ENCODE data around the gene CNGA1. TPM values are rescaled to one million over a fixed set of nuclear protein-coding genes. Genes with fewer than 3 reads are reported as not detected.
"Not testable (repeated sequence)": the region's sequence is repeated elsewhere in the genome, so short reads cannot be mapped to it uniquely, and the experiment has no call there.

Gene CNGA1
- total RNA-seq, 1 donor from 2014 or later: 3.9 TPM

DNA sequence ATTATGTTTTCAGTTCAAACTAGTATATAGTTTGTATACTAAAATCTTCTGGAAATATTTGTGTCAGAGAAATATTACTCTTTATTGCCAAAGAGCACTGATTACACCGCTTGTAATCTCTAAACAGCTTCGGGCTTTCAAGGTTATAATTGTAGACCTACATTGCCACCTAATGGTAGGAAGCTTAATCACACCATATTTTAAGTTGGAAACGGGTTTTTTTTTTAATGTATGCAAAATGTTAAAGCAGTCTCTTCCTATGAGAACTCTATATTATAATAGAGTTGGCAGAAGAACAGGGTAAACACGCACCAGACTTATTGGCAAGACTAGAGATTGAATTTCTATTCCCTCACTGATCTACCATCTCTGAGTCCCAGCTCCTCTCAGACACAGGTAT, 82.6 kb downstream of the CNGA1 start:
- Mint-ChIP-seq H3K9me3 (no peaks in the 10 kb centered on the region), H3K27ac (no peak overlapping the region), H3K36me3 (no peaks in the 10 kb centered on the region), H3K27me3 (ENCODE audit: low read depth) (no peaks in the 10 kb centered on the region), H3K4me1 (peaks cover 18% of the 10 kb centered on the region), H3K4me3 (no peak overlapping the region)
- TF ChIP-seq, protein P1, sequence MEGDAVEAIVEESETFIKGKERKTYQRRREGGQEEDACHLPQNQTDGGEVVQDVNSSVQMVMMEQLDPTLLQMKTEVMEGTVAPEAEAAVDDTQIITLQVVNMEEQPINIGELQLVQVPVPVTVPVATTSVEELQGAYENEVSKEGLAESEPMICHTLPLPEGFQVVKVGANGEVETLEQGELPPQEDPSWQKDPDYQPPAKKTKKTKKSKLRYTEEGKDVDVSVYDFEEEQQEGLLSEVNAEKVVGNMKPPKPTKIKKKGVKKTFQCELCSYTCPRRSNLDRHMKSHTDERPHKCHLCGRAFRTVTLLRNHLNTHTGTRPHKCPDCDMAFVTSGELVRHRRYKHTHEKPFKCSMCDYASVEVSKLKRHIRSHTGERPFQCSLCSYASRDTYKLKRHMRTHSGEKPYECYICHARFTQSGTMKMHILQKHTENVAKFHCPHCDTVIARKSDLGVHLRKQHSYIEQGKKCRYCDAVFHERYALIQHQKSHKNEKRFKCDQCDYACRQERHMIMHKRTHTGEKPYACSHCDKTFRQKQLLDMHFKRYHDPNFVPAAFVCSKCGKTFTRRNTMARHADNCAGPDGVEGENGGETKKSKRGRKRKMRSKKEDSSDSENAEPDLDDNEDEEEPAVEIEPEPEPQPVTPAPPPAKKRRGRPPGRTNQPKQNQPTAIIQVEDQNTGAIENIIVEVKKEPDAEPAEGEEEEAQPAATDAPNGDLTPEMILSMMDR (IDR thresholded peaks at IDR 0.05; ENCODE audit: unreplicated experiment): peak; percentile 74
- DNase-seq (ENCODE audit: low spot score in 2 of 2, unreplicated experiment in 2 of 2): no peak

DNA sequence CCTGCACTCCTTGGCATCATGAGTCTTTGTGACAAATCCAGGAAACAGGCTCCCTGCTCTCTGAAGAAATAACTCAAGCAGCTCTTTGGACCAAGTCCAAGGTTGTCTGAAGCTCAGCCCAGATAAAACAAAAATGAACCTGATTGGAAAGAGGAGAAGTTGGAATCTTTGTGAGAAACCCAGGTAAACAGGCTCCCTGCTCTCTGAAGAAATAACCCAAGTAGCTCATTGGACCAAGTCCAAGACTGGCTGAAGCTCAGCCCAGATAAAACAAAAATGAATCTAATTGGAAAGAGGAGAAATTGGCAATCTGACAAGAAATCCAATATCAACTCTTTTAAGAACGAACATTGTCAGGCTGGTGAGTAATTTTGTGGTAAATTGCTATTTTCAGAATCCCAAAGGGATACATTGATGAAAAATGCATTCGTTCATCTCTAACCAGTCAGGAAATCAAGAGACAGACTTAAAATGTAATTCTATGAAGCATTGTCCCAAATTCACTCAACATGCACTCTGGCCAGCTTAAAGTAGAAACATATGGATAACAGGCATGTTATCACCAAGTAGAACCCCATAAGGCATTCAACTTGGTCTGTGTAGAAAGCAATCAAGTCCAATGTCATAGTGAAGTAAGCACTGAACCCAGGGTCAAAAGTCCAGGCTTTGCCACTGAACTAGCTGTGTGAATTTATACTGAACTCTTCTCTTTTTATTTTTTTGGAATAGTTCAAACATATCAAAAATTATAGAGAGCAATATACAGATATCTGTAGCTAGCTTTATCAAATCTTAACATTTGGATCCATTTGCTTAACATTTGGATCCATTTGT, 85.3 kb downstream of the CNGA1 start:
- H3K36me3 Mint-ChIP-seq: no peaks in the 10 kb centered on the region
- no peak overlapping the region for H3K4me3 Mint-ChIP-seq
- H3K27me3 Mint-ChIP-seq (ENCODE audit: low read depth): no peaks in the 10 kb centered on the region
- TF ChIP-seq, protein P1 (IDR thresholded peaks at IDR 0.05; ENCODE audit: unreplicated experiment): no peak
- H3K27ac Mint-ChIP-seq: peak overlapping the region; percentile 74
- no peaks in the 10 kb centered on the region for H3K9me3 Mint-ChIP-seq
- peaks cover 26% of the 10 kb centered on the region for H3K4me1 Mint-ChIP-seq
- no peak for DNase-seq (ENCODE audit: low spot score in 2 of 2, unreplicated experiment in 2 of 2)

DNA sequence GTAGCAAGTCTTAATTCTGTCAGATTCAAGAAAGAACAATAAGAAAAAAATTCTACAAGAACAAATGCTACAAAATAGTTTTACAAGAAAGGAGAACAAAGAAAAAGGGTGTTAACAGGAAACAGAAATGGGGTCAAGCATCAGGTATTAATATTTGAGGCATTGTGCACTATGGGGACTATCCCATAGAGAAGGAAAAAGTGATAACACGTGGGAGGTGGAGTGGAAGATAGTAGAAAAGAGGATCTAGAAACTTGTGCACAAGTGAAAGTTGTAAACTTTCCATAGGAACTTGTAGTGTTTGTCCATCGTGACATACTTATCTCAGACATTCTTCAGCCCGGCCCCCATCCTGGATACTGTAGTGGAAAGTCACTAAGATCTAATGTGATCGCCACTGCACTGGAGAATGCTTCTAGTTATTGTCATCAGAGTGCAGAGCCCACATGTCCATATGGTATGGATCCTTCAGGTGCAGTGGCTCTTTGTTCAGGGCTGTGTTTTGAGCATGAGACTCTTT, 86.7 kb downstream of the CNGA1 start:
- TF ChIP-seq, protein P1 (IDR thresholded peaks at IDR 0.05; ENCODE audit: unreplicated experiment): no peak
- H3K4me1 Mint-ChIP-seq: peaks cover 26% of the 10 kb centered on the region
- H3K27ac Mint-ChIP-seq: no peak overlapping the region
- no peak for DNase-seq (ENCODE audit: low spot score in 2 of 2, unreplicated experiment in 2 of 2)
- no peaks in the 10 kb centered on the region for H3K36me3 Mint-ChIP-seq
- H3K9me3 Mint-ChIP-seq: no peaks in the 10 kb centered on the region
- no peaks in the 10 kb centered on the region for H3K27me3 Mint-ChIP-seq (ENCODE audit: low read depth)
- no peak overlapping the region for H3K4me3 Mint-ChIP-seq

DNA sequence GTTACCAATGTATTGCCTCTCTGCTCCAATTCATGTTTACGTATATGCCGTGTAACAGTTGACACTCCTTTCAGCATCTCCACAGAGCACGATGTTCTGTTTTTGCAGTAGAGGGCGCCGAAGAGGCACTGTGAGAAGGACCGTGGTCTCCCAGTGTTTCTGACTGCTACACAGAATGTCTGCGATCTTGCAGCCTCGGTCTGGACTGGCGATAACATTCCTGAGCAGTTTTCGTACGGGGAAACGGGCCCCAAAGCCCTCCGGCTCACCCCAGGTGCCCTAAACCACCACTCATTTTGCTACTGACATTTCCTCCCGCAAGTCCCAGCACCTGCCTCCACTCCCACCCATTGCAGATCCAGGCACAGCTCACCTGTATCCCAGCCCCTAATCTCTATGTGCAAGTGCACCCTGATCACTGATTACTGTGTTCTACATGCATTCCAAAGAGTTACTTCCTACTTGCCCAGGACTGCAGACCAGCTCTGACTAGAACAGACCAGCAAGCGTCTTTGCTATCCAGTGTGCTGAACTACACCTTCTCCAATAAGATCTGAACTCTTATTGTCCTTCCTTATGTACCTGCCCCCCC, 89.7 kb downstream of the CNGA1 start:
- no peaks in the 10 kb centered on the region for H3K9me3 Mint-ChIP-seq
- peaks cover 24% of the 10 kb centered on the region for H3K4me1 Mint-ChIP-seq
- H3K4me3 Mint-ChIP-seq: peak overlapping the region; percentile 70
- DNase-seq (ENCODE audit: low spot score in 2 of 2, unreplicated experiment in 2 of 2): peak; percentile 54 to 78
- TF ChIP-seq, protein P1 (IDR thresholded peaks at IDR 0.05; ENCODE audit: unreplicated experiment): peak; percentile 53
- H3K36me3 Mint-ChIP-seq: no peaks in the 10 kb centered on the region
- peak overlapping the region; percentile 93 for H3K27ac Mint-ChIP-seq
- H3K27me3 Mint-ChIP-seq (ENCODE audit: low read depth): no peaks in the 10 kb centered on the region

DNA sequence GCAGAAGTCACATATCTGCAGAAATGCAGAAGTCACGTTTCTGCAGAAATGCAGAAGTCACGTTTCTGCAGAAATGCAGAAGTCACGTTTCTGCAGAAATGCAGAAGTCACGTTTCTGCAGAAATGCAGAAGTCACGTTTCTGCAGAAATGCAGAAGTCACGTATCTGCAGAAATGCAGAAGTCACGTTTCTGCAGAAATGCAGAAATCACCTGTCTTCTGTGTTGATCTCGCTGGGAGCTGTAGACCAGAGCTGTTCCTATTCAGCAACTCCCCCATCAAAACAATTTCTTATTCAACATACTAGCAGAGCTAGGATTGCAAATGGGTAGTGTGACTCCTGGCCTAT, 93.2 kb downstream of the CNGA1 start:
- DNase-seq (ENCODE audit: low spot score in 2 of 2, unreplicated experiment in 2 of 2); H3K4me1 Mint-ChIP-seq: not testable (repeated sequence)

DNA sequence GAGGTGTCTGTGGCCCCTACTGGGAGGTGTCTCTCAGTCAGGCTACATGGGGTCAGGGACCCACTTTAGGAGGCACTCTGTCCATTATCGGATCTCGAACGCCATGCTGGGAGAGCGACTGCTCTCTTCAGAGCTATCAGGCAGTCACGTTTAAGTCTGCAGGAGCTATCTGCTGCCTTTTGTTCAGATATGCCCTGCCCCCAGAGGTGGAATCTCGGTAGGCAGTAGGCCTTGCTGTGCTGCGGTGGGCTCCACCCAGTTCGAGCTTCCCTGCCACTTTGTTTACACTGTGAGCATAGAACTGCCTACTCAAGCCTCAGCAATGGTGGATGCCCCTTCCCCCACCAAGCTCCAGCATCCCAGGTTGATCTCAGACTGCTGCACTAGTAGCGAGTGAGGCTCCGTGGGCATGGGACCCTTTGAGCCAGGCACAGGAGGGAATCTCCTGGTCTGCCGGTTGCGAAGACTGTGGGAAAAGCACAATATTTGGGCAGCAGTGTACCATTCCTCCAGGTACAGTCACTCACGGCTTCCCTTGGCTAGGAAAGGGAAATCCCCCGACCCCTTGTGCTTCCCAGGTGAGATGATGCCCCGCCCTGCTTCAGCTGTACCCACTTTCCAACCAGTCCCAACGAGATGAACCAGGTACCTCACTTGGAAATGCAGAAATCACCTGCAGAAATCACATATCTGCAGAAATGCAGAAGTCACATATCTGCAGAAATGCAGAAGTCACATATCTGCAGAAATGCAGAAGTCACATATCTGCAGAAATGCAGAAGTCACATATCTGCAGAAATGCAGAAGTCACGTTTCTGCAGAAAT, 93.8 kb downstream of the CNGA1 start:
- not testable (repeated sequence) for H3K27ac Mint-ChIP-seq; H3K4me3 Mint-ChIP-seq; H3K27me3 Mint-ChIP-seq (ENCODE audit: low read depth); H3K4me1 Mint-ChIP-seq; DNase-seq (ENCODE audit: low spot score in 2 of 2, unreplicated experiment in 2 of 2); H3K36me3 Mint-ChIP-seq
- peaks cover 14% of the 10 kb centered on the region for H3K9me3 Mint-ChIP-seq

More for the DNA sequence above, 93.2 kb downstream of the CNGA1 start:
- H3K27me3 Mint-ChIP-seq (ENCODE audit: low read depth); H3K9me3 Mint-ChIP-seq; H3K27ac Mint-ChIP-seq; H3K36me3 Mint-ChIP-seq; H3K4me3 Mint-ChIP-seq: not testable (repeated sequence)

DNA sequence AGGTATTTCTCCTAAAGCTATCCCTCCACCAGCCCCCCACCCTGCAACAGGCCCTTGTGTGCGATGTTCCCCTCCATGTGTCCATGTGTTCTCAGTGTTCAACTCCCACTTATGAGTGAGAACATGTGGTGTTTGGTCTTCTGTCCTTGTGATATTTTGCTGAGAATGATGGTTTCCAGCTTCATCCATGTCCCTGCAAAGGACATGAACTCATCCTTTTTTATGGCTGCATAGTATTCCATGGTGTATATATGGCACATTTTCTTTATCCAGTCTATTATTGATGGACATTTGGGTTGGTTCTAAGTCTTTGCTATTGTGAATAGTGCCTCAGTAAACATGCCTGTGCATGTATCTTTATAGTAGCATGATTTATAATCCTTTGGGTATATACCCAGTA, 99.3 kb downstream of the CNGA1 start:
- DNase-seq (ENCODE audit: low spot score in 2 of 2, unreplicated experiment in 2 of 2); H3K27ac Mint-ChIP-seq: not testable (repeated sequence)

More for the DNA sequence above, 99.3 kb downstream of the CNGA1 start:
- not testable (repeated sequence) for H3K4me3 Mint-ChIP-seq; H3K36me3 Mint-ChIP-seq; H3K27me3 Mint-ChIP-seq (ENCODE audit: low read depth)
- Mint-ChIP-seq H3K4me1 (peaks cover 16% of the 10 kb centered on the region), H3K9me3 (peaks cover 16% of the 10 kb centered on the region)
